Muscle layer of colon (tissue), 2 donors: ENCODE results near the gene OLFM2.

ENCODE experiments used
- H3K27ac ChIP-seq: one replicate; pipeline ENCODE4 v1.7.0; 2013; ENCODE audit warnings: low read depth, mild to moderate bottlenecking, low read length, moderate library complexity
- H3K27me3 ChIP-seq, 2 donors: one replicate each; pipeline ENCODE4 v1.7.0; 2013; ENCODE audit warnings: low read length in 2 of 2, mild to moderate bottlenecking in 2 of 2; ENCODE audit not compliant: insufficient read depth in 2 of 2, control insufficient read depth in 1 of 2
- H3K36me3 ChIP-seq: one replicate; pipeline ENCODE4 v1.7.0; 2013; ENCODE audit warnings: mild to moderate bottlenecking, low read length; ENCODE audit not compliant: insufficient read depth
- H3K4me1 ChIP-seq: one replicate; pipeline ENCODE4 v1.7.0; 2013; ENCODE audit warnings: mild to moderate bottlenecking, low read length; ENCODE audit not compliant: insufficient read depth
- H3K4me3 ChIP-seq, 2 donors: one replicate each; pipeline ENCODE4 v1.7.0; 2013; ENCODE audit warnings: low read length in 2 of 2, low read depth in 1 of 2, mild to moderate bottlenecking in 1 of 2, moderate library complexity in 1 of 2
- H3K9ac ChIP-seq: one replicate; pipeline ENCODE4 v1.7.0; 2013; ENCODE audit warnings: low read length
- H3K9me3 ChIP-seq: one replicate; pipeline ENCODE4 v1.7.0; 2013; ENCODE audit warnings: mild to moderate bottlenecking, low read length
- donor health status: abdominal sarcoma.
- donor health status: Adenocarcinoma of cecum.

OLFM2 gene

DNA sequence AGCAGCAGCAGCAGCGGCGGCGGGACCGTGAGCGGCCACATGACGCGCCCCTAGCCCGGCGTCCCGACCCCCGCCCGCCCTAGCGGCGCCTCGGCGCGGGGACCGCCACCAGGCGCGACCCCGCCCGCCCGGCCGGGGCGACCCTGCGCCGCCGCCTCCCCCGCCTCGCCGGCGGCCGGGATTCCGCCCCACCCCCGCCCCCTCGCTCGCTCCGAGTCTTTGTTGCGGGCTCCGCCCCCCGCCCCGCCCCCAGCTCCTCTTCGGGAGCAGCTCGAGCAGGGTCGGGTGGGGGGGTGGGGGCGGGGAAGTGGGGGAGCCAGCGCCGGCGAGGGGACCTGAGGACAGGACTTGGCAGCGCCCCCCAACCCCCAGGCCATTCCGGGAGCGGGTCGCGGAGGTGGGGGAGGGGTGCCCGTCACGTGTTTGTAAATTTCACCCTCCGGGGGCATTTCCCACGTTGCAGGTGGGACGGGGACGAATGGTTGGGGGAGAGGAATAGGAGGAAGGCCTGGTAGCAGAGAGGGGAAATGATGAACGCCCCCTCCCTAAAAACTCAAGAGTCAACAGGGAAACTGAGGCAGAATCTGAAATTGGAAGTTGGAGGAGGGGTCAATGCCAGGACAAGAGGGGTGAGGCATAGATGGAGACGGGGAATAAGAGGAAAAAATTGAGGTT is at the start of gene OLFM2:
Gene OLFM2 (minus strand): TSS at position 190 of the 675 bp plus-strand sequence. CDS start 149 bp downstream, at position 41.
- Histone ChIP-seq H3K9me3 (no peaks in the 10 kb centered on the region), H3K36me3 (no peaks in the 10 kb centered on the region), H3K9ac (no peak within 1 kb of the TSS), H3K27me3 (peaks cover 15 to 56% of the 10 kb centered on the region in 2 donors), H3K4me3 (no peak within 1 kb of the TSS), H3K4me1 (peaks cover 6% of the 10 kb centered on the region), H3K27ac (no peak within 1 kb of the TSS)

DNA sequence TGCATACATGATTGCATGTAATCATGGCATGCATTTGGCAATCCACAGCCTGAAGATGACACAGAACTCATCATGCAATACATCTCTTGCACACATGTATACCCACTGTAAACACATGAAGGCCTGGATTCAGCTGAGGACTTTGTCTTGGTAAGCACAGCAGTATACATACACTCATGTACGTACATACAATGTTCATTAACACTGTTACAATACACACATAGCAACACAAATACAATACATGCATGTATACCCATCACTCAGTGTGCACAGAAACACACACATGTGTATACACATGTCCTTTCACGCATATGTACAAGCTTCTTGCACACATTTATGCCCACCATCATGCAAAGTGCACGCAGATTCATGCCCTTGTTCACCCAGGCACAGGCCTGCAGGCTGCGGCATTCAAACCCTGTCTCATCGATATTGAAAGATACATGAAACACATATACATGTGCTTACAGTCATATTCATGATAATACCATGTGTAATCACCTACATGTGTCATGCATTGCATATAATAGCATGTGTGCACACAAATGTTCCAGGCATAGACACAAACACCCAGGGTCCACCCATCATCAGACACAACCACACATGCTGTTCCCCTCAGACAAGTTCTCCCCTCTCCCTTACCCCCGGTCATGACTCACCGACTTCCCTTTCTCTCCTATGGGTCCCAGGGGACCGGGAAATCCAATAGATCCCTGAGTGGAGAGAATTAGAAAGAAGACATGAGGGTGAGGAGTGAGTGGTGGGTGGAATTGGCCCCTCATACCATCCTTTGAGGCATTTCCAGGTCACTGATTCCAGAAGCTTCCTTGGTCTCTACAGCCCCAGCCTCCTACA is 45.3 kb upstream of the OLFM2 start:
- Histone ChIP-seq H3K9me3 (peaks cover 4% of the 10 kb centered on the region), H3K36me3 (peaks cover 12% of the 10 kb centered on the region), H3K4me3 (no peak overlapping the region), H3K9ac (no peak overlapping the region), H3K27ac (no peak overlapping the region), H3K4me1 (no peaks in the 10 kb centered on the region), H3K27me3 (no peaks in the 10 kb centered on the region)

DNA sequence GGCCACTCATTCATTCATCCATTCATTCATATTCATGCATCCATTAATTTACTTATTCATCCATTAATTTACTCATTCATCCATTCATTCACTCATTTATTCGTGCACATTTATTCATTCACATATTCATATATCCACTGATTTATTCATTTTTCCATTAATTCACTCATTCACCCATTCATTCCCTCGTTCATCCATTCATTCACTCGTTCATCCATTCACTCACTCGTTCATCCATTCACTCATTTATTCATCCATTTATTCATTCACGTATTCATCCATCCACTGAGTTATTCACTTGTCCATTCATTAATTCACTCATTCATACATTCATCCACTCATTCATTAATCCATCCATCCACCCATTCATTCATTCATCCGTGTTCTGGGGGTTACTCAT is 35.8 kb upstream of the OLFM2 start:
- H3K27me3 ChIP-seq, result peaks cover 3 to 6% of the 10 kb centered on the region in 2 donors
- no peaks in the 10 kb centered on the region for H3K4me1 ChIP-seq
- no peak overlapping the region for H3K27ac ChIP-seq
- H3K36me3 ChIP-seq, result peaks cover 5% of the 10 kb centered on the region
- H3K9ac ChIP-seq, result no peak overlapping the region
- no peak overlapping the region for H3K4me3 ChIP-seq
- H3K9me3 ChIP-seq, result no peaks in the 10 kb centered on the region

DNA sequence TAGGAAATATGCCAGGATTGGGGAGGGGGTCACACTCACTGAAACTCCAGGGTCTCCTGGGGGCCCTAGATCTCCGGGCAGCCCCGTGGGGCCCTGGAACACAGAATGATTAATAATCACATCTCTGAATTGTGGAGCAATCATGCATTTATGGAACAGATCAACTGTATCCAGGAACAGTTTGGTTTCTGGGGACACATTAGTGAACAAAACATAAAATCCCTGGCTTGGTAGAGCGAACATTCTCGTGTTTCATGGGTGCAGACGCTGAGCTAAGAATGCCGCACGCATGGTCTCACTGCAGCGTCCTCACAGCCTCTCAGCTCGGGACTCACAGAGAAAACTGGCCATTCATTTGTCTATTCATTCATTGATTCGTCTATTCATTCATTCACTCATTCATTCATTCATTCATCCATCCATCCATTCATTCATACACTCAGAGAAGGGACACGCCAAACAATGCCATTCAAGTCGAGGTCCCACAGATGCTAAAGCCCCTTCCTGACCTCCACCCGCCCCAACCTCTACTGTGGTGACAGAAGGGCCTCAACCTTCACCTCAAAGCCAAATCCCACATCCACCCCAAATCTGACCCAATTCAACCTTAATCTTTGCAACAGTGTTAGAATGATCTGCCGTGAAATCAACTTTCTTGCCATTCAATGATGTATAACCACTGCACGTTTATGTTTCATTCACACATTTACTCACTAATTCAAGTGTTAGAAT is 35.0 kb upstream of the OLFM2 start:
- H3K4me3 ChIP-seq, result no peak overlapping the region
- no peak overlapping the region for H3K27ac ChIP-seq
- peaks cover 5% of the 10 kb centered on the region for H3K36me3 ChIP-seq
- H3K9me3 ChIP-seq, result no peaks in the 10 kb centered on the region
- H3K27me3 ChIP-seq, result peaks cover 3 to 13% of the 10 kb centered on the region in 2 donors
- no peak overlapping the region for H3K9ac ChIP-seq
- H3K4me1 ChIP-seq, result no peaks in the 10 kb centered on the region

DNA sequence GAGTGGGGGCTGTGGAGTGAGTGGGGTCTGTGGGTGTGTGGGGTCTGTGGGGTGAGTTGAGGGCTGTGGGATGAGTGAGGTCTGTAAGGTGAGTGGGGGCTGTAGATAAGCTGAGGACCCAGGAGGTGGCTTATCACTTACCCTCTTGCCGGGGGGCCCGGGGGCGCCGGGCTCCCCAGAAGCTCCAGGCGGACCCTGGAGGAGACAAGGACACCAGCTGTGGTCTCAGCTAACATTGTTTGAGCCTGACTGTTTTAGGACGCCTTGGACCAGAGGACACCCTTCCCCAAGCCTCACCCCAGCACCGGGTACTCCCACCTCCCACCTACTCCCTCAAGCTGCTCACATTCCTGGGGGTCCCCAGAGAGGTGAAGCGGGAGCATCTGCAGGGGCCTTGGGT is 34.2 kb upstream of the OLFM2 start:
- H3K27ac ChIP-seq, result no peak overlapping the region
- H3K27me3 ChIP-seq, result peaks cover 3 to 15% of the 10 kb centered on the region in 2 donors
- H3K36me3 ChIP-seq, result peaks cover 5% of the 10 kb centered on the region
- H3K4me3 ChIP-seq, result no peak overlapping the region
- H3K9ac ChIP-seq, result no peak overlapping the region
- H3K4me1 ChIP-seq, result no peaks in the 10 kb centered on the region
- H3K9me3 ChIP-seq, result no peaks in the 10 kb centered on the region

GRCh38 chr19:9969688-9969975 is 33.3 kb upstream of the OLFM2 start:
- Histone ChIP-seq H3K27me3 (peaks cover 3 to 15% of the 10 kb centered on the region in 2 donors), H3K9me3 (no peaks in the 10 kb centered on the region), H3K36me3 (peaks cover 5% of the 10 kb centered on the region), H3K9ac (no peak overlapping the region), H3K4me3 (no peak overlapping the region), H3K27ac (no peak overlapping the region), H3K4me1 (no peaks in the 10 kb centered on the region)

GRCh38 chr19:9968820-9969687 is 32.7 kb upstream of the OLFM2 start:
- no peak overlapping the region for H3K27ac ChIP-seq
- peaks cover 5% of the 10 kb centered on the region for H3K36me3 ChIP-seq
- no peaks in the 10 kb centered on the region for H3K9me3 ChIP-seq
- H3K4me3 ChIP-seq, result no peak overlapping the region
- H3K27me3 ChIP-seq, result peaks cover 3 to 15% of the 10 kb centered on the region in 2 donors
- no peak overlapping the region for H3K9ac ChIP-seq
- H3K4me1 ChIP-seq, result no peaks in the 10 kb centered on the region

GRCh38 chr19:9967326-9967725 is 31.0 kb upstream of the OLFM2 start:
- H3K27ac ChIP-seq, result no peak overlapping the region
- H3K4me1 ChIP-seq, result no peaks in the 10 kb centered on the region
- H3K27me3 ChIP-seq, result peaks cover 3 to 15% of the 10 kb centered on the region in 2 donors
- H3K4me3 ChIP-seq, result no peak overlapping the region
- no peaks in the 10 kb centered on the region for H3K9me3 ChIP-seq
- no peak overlapping the region for H3K9ac ChIP-seq
- H3K36me3 ChIP-seq, result no peaks in the 10 kb centered on the region

- H3K36me3 ChIP-seq, result no peaks in the 10 kb centered on the region
- no peaks in the 10 kb centered on the region for H3K9me3 ChIP-seq
- H3K9ac ChIP-seq, result no peak overlapping the region
- peaks cover 3 to 15% of the 10 kb centered on the region in 2 donors for H3K27me3 ChIP-seq
- H3K4me1 ChIP-seq, result no peaks in the 10 kb centered on the region
- no peak overlapping the region for H3K4me3 ChIP-seq
- H3K27ac ChIP-seq, result no peak overlapping the region
These were observed 30.1 kb upstream of the OLFM2 start for GRCh38 chr19:9966448-9966847.

GRCh38 chr19:9966024-9966423 is 29.7 kb upstream of the OLFM2 start:
- Histone ChIP-seq H3K9me3 (no peaks in the 10 kb centered on the region), H3K27me3 (peaks cover 3 to 15% of the 10 kb centered on the region in 2 donors), H3K36me3 (no peaks in the 10 kb centered on the region), H3K27ac (no peak overlapping the region), H3K4me3 (no peak overlapping the region), H3K9ac (no peak overlapping the region), H3K4me1 (no peaks in the 10 kb centered on the region)
